BE2C (cell line): ENCODE measurements around the gene PCCB.
A peak's percentile ranks its signal among the peaks of the same experiment; 100 is the strongest.

Source experiments
- DNase-seq: peaks from one replicate; pipeline ENCODE4 v3.0.0-alpha.2; 2020
- H3K27me3 ChIP-seq: fragments of 250-450 bp; sonication (Bioruptor Pico); 2 replicates; pipeline ENCODE4 v1.5.1; 2020; ENCODE audit warnings: mild to moderate bottlenecking
- H3K36me3 ChIP-seq: fragments of 250-450 bp; sonication (Bioruptor Pico); 2 replicates; pipeline ENCODE4 v1.5.1; 2020; ENCODE audit warnings: mild to moderate bottlenecking
- H3K4me1 ChIP-seq: fragments of 250-450 bp; sonication (Bioruptor Pico); 2 replicates; pipeline ENCODE4 v1.5.1; 2020
- H3K4me3 ChIP-seq: 2 replicates; pipeline ENCODE4 v1.5.1; 2011; ENCODE audit warnings: low read depth, low read length
- H3K9me3 ChIP-seq: fragments of 250-450 bp; sonication (Bioruptor Pico); 2 replicates; pipeline ENCODE4 v1.5.1; 2020
- TF ChIP-seq, protein P1 (sequence below): IDR thresholded peaks from 2 replicates; pipeline ENCODE4 v1.5.1; 2012; ENCODE audit warnings: mild to moderate bottlenecking, low read depth, low read length

PCCB gene

DNA sequence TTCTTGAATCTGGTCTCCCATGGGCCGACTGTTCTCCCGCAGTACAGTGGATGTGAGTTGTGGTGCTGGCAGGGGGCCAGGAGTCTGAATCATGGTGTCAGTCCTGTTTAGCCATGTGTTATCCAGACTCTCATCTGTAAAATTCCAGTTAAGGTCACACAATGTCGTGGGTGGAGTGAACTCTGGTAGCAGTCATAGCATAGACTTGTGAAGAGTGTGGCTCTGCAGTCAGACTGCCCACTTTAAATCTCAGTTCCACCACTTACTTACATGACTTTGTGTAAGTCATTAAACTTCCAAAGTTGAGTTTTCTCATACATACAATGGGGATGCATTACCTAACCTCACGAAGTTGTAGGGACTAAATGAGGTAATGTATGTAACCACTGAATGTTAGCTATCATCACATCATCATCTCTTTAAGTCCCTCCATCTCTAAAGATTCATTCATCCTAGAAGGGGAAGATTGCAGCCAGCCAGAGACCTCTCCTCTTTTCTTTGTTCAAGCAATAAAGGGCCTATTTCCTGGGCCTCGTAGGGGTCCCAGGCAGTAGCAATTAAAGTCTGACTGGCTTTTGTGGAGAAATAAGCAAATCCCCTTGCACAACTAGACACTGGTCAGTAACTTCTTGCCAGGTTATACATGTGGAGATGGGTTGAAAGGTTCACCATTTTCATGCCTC is 93.9 kb downstream of the PCCB start:
- Histone ChIP-seq H3K36me3 (peaks cover 3% of the 10 kb centered on the region), H3K27me3 (no peaks in the 10 kb centered on the region), H3K9me3 (no peaks in the 10 kb centered on the region), H3K4me1 (no peaks in the 10 kb centered on the region; the same call in 1 of the 2 replicates), H3K4me3 (no peak overlapping the region)
- TF ChIP-seq, protein P1, sequence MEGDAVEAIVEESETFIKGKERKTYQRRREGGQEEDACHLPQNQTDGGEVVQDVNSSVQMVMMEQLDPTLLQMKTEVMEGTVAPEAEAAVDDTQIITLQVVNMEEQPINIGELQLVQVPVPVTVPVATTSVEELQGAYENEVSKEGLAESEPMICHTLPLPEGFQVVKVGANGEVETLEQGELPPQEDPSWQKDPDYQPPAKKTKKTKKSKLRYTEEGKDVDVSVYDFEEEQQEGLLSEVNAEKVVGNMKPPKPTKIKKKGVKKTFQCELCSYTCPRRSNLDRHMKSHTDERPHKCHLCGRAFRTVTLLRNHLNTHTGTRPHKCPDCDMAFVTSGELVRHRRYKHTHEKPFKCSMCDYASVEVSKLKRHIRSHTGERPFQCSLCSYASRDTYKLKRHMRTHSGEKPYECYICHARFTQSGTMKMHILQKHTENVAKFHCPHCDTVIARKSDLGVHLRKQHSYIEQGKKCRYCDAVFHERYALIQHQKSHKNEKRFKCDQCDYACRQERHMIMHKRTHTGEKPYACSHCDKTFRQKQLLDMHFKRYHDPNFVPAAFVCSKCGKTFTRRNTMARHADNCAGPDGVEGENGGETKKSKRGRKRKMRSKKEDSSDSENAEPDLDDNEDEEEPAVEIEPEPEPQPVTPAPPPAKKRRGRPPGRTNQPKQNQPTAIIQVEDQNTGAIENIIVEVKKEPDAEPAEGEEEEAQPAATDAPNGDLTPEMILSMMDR = no peak
- peak; percentile 91 for DNase-seq

DNA sequence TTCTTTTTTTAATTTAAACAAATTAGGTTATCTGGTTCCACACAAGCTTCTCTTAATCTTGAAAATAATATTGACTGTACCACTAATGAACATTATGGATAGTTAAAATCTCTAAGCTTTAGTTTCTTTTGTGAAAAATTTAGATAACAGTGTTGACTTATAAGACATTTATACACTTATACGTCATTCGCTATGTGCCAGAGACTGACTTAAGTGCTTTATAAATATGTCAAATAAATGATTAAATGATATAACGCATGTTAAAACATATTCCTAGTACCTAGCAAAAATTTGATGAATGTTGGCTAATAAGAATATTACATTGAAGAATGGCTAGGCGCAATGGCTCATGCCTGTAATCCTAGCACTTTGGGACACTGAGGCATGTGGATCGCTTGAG is 96.3 kb downstream of the PCCB start:
- Histone ChIP-seq H3K27me3 (no peaks in the 10 kb centered on the region), H3K9me3 (no peaks in the 10 kb centered on the region), H3K4me1 (no peaks in the 10 kb centered on the region; the same call in 1 of the 2 replicates), H3K4me3 (no peak overlapping the region), H3K36me3 (peaks cover 3% of the 10 kb centered on the region; the same call in 1 of the 2 replicates)
- TF ChIP-seq, protein P1 = no peak
- no peak for DNase-seq

DNA sequence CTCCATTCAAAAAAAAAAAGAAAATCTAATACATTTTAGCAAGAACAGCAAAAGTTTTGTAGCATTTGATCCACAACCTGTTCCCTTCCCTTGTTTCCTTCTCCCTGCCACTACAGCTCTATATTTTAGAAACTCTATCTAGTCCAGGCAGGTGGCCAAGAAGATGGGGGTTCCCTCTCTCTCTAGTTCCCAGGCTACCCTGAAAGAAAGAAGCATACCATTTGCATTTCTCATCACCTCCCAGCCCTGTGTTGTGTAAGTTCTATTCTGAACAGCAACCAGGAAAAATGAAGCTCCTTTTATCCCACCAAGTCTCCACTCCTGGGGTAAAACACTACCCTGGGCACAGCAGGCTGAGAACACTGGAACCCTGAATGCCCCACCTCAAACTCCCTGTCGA is 100.0 kb downstream of the PCCB start:
- no peaks in the 10 kb centered on the region for H3K4me1 ChIP-seq
- no peaks in the 10 kb centered on the region for H3K27me3 ChIP-seq
- no peak overlapping the region for H3K4me3 ChIP-seq
- H3K36me3 ChIP-seq = no peaks in the 10 kb centered on the region; the same call in 1 of the 2 replicates
- no peak for DNase-seq
- TF ChIP-seq, protein P1 = no peak
- H3K9me3 ChIP-seq = no peaks in the 10 kb centered on the region

DNA sequence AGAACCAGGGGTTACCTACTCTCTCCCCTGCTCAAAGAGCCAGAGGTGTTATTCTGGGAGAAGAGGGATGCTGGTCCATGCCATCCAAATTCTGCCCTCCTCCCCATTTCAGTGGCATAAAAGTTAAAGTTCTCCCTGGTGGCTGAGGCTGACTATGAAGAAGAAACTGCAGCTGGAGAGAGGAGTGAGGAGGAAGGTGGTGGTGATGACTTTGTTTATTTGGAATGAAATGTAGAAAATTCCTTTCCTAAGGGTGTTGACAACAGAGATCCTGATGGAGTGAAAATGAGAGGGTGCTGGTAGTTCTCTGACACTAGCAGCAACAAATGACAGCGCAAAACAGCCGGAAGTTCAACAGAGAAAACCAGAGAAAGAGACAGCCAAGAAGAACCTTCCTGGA is 100.4 kb downstream of the PCCB start:
- no peaks in the 10 kb centered on the region for H3K9me3 ChIP-seq
- H3K4me1 ChIP-seq = no peaks in the 10 kb centered on the region
- no peak for DNase-seq
- no peaks in the 10 kb centered on the region for H3K27me3 ChIP-seq
- no peaks in the 10 kb centered on the region; the same call in 1 of the 2 replicates for H3K36me3 ChIP-seq
- TF ChIP-seq, protein P1 = no peak
- no peak overlapping the region for H3K4me3 ChIP-seq

DNA sequence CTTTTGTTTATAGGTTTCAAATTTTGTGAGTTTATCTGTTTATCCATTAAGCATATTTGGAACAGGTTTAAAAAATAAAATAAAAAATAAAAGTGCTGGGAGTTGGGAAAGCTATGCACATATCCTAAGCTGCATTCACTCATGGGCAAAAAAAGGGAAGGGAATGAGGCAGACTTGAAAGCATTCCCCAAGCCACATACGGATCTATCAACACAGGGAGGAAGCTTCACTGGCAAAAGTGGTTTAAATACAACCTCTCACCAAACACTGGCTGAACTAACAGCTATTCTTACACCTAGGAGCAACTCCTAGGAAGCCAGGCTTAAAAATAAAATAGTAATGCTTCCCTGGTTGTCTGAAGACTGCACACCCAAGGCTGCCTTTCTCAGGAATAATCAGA is 101.2 kb downstream of the PCCB start:
- H3K4me3 ChIP-seq = no peak overlapping the region
- no peak for DNase-seq
- TF ChIP-seq, protein P1 = no peak
- H3K9me3 ChIP-seq = no peaks in the 10 kb centered on the region
- H3K4me1 ChIP-seq = no peaks in the 10 kb centered on the region
- H3K36me3 ChIP-seq = no peaks in the 10 kb centered on the region; the same call in 1 of the 2 replicates
- H3K27me3 ChIP-seq = no peaks in the 10 kb centered on the region

DNA sequence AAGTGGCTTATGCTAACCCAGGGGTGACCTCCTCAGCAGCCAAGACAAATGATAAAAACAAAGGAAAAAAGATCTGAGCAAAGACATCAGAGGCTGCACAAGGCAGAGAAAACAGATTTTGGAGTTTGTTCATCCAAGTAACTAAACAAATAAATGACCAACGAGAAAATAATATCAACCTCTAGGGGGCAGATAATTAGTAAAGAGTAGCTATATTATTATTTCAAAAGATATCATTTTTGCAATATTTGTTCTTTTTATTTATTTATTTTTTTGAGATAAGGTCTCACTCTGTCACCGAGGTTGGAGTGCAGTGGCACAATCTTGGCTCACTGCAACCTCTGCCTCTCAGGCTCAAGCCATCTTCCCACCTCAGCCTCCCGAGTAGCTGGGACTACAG is 101.8 kb downstream of the PCCB start:
- no peak for DNase-seq
- H3K27me3 ChIP-seq = no peaks in the 10 kb centered on the region
- no peaks in the 10 kb centered on the region for H3K4me1 ChIP-seq
- TF ChIP-seq, protein P1 = 0 out of 2 replicates have a peak, but pooled peaks have one; percentile 13
- H3K9me3 ChIP-seq = no peaks in the 10 kb centered on the region
- no peak overlapping the region for H3K4me3 ChIP-seq
- H3K36me3 ChIP-seq = no peaks in the 10 kb centered on the region; the same call in 1 of the 2 replicates
